Measurements from ENCODE around the gene ZNF385D.

Gene ZNF385D

DNA sequence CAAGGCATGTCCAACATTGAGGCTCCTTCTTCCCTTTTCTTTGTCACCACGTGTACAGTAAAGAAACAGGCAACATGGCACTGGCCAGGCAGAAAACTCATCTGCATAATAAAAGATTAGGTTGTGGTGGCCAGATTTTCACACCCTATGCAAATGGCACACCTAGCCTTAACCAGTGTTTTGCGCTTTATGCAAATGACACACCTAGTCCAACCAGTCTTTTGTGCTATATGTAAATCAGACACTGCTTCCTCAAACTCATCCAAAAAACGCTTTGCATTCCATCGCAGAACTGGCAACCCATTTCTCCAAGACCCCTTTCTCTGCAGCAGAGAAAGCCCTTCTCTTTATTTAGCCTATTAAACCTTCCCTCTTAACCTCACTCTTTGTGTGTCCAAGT, 109.1 kb downstream of the ZNF385D start:
- Histone ChIP-seq H3K4me1 (ENCODE audit: insufficient read depth, low read length) (no peaks in the 10 kb centered on the region), H3K4me2 (ENCODE audit: insufficient read depth, low read length) (no peak overlapping the region), H3K9me3 (ENCODE audit: insufficient read depth, low read length, severe bottlenecking) (no peaks in the 10 kb centered on the region), H3K27ac (ENCODE audit: low read length) (no peak overlapping the region), H4K20me1 (ENCODE audit: insufficient read depth, low read length) (no peaks in the 10 kb centered on the region), H3K36me3 (ENCODE audit: insufficient read depth, low read length) (no peaks in the 10 kb centered on the region), H3K79me2 (ENCODE audit: insufficient read depth, low read length) (no peaks in the 10 kb centered on the region), H3K9ac (ENCODE audit: low read depth, low read length) (no peak overlapping the region), H2AFZ (ENCODE audit: low read depth, low read length) (no peak overlapping the region), H3K27me3 (ENCODE audit: insufficient read depth, low read length, poor library complexity) (no peaks in the 10 kb centered on the region), H3K4me3 (ENCODE audit: low read depth in 1 of 2, low read length in 2 of 2) (no peak overlapping the region)
- ATAC-seq (ENCODE audit: insufficient read depth, low read depth) (no peak), DNase-seq (no peak)
- no peak for TF ChIP-seq EZH2 (IDR thresholded peaks at IDR 0.05; ENCODE audit: borderline replicate concordance, low read depth, low read length, severe bottlenecking)
- no peak for TF ChIP-seq CTCF (IDR thresholded peaks at IDR 0.05; ENCODE audit: borderline replicate concordance, extremely low read depth, low read length, poor library complexity, severe bottlenecking)

GRCh38 chr3:21638488-21638887, 112.5 kb downstream of the ZNF385D start:
- Histone ChIP-seq H3K9ac (ENCODE audit: low read depth, low read length) (no peak overlapping the region), H3K4me1 (ENCODE audit: insufficient read depth, low read length) (no peaks in the 10 kb centered on the region), H3K79me2 (ENCODE audit: insufficient read depth, low read length) (no peaks in the 10 kb centered on the region), H3K4me3 (ENCODE audit: low read depth in 1 of 2, low read length in 2 of 2) (no peak overlapping the region), H3K4me2 (ENCODE audit: insufficient read depth, low read length) (no peak overlapping the region), H3K27me3 (ENCODE audit: insufficient read depth, low read length, poor library complexity) (no peaks in the 10 kb centered on the region), H3K9me3 (ENCODE audit: insufficient read depth, low read length, severe bottlenecking) (no peaks in the 10 kb centered on the region), H4K20me1 (ENCODE audit: insufficient read depth, low read length) (no peaks in the 10 kb centered on the region), H2AFZ (ENCODE audit: low read depth, low read length) (no peak overlapping the region), H3K36me3 (ENCODE audit: insufficient read depth, low read length) (no peaks in the 10 kb centered on the region), H3K27ac (ENCODE audit: low read length) (no peak overlapping the region)
- no peak for ATAC-seq (ENCODE audit: insufficient read depth, low read depth)
- DNase-seq, result no peak
- TF ChIP-seq EZH2 (IDR thresholded peaks at IDR 0.05; ENCODE audit: borderline replicate concordance, low read depth, low read length, severe bottlenecking) (no peak), CTCF (IDR thresholded peaks at IDR 0.05; ENCODE audit: borderline replicate concordance, extremely low read depth, low read length, poor library complexity, severe bottlenecking) (no peak)

- Histone ChIP-seq H2AFZ (ENCODE audit: low read depth, low read length) (no peak overlapping the region), H3K9me3 (ENCODE audit: insufficient read depth, low read length, severe bottlenecking) (no peaks in the 10 kb centered on the region), H4K20me1 (ENCODE audit: insufficient read depth, low read length) (no peaks in the 10 kb centered on the region), H3K36me3 (ENCODE audit: insufficient read depth, low read length) (no peaks in the 10 kb centered on the region), H3K4me2 (ENCODE audit: insufficient read depth, low read length) (no peak overlapping the region), H3K4me1 (ENCODE audit: insufficient read depth, low read length) (no peaks in the 10 kb centered on the region), H3K27me3 (ENCODE audit: insufficient read depth, low read length, poor library complexity) (no peaks in the 10 kb centered on the region), H3K79me2 (ENCODE audit: insufficient read depth, low read length) (no peaks in the 10 kb centered on the region), H3K9ac (ENCODE audit: low read depth, low read length) (no peak overlapping the region), H3K27ac (ENCODE audit: low read length) (no peak overlapping the region), H3K4me3 (ENCODE audit: low read depth in 1 of 2, low read length in 2 of 2) (no peak overlapping the region)
- ATAC-seq (ENCODE audit: insufficient read depth, low read depth) (no peak), DNase-seq (no peak)
- TF ChIP-seq CTCF (IDR thresholded peaks at IDR 0.05; ENCODE audit: borderline replicate concordance, extremely low read depth, low read length, poor library complexity, severe bottlenecking) (no peak), EZH2 (IDR thresholded peaks at IDR 0.05; ENCODE audit: borderline replicate concordance, low read depth, low read length, severe bottlenecking) (no peak)
These were observed 116.9 kb downstream of the ZNF385D start for GRCh38 chr3:21634112-21634511.

- Histone ChIP-seq H2AFZ (ENCODE audit: low read depth, low read length) (no peak overlapping the region), H3K4me2 (ENCODE audit: insufficient read depth, low read length) (no peak overlapping the region)
- ATAC-seq (ENCODE audit: insufficient read depth, low read depth), result no peak
These were observed 126.5 kb downstream of the ZNF385D start for GRCh38 chr3:21624524-21624923.

More at GRCh38 chr3:21624524-21624923, 126.5 kb downstream of the ZNF385D start:
- Histone ChIP-seq H3K27me3 (ENCODE audit: insufficient read depth, low read length, poor library complexity) (no peaks in the 10 kb centered on the region), H3K9ac (ENCODE audit: low read depth, low read length) (no peak overlapping the region), H3K4me3 (ENCODE audit: low read depth in 1 of 2, low read length in 2 of 2) (no peak overlapping the region), H3K79me2 (ENCODE audit: insufficient read depth, low read length) (no peaks in the 10 kb centered on the region), H4K20me1 (ENCODE audit: insufficient read depth, low read length) (no peaks in the 10 kb centered on the region), H3K9me3 (ENCODE audit: insufficient read depth, low read length, severe bottlenecking) (no peaks in the 10 kb centered on the region), H3K36me3 (ENCODE audit: insufficient read depth, low read length) (no peaks in the 10 kb centered on the region), H3K27ac (ENCODE audit: low read length) (no peak overlapping the region), H3K4me1 (ENCODE audit: insufficient read depth, low read length) (no peaks in the 10 kb centered on the region)
- no peak for DNase-seq
- TF ChIP-seq CTCF (IDR thresholded peaks at IDR 0.05; ENCODE audit: borderline replicate concordance, extremely low read depth, low read length, poor library complexity, severe bottlenecking), result no peak
- no peak for TF ChIP-seq EZH2 (IDR thresholded peaks at IDR 0.05; ENCODE audit: borderline replicate concordance, low read depth, low read length, severe bottlenecking)
